Psoas muscle (tissue), 8 donors: ENCODE measurements around the gene GRM4. TPM values are rescaled to one million over a fixed set of nuclear protein-coding genes. Genes with fewer than 3 reads are reported as not detected.

Experiments used
- ATAC-seq, 4 donors: fragments of 200-7000 bp; cut with Tn5 transposase; one replicate each; pipeline ENCODE4 v1.9.1; 2020; ENCODE audit warnings: moderate library complexity in 3 of 4, mild to moderate bottlenecking in 2 of 4
- DNase-seq, 2 donors: peaks; one replicate each; pipeline ENCODE4 v3.0.0-alpha.2; 2020
- H3K27ac ChIP-seq: fragments of 200-600 bp; one replicate; pipeline ENCODE4 v1.8.0; 2022
- H3K27me3 ChIP-seq, 3 donors: fragments of 200-600 bp in 1 of 3; one replicate each; pipeline versions ENCODE4 v1.6.1 to v1.8.0; 2013 to 2022; ENCODE audit warnings: low read length in 2 of 3, mild to moderate bottlenecking in 2 of 3, moderate library complexity in 1 of 3; ENCODE audit not compliant: insufficient read depth in 3 of 3
- H3K36me3 ChIP-seq, 2 donors: fragments of 200-600 bp in 1 of 2; one replicate each; pipeline versions ENCODE4 v1.6.1 to v1.8.0; 2013 to 2022; ENCODE audit warnings: low read depth in 1 of 2, mild to moderate bottlenecking in 1 of 2, moderate library complexity in 1 of 2; ENCODE audit not compliant: insufficient read depth in 1 of 2
- H3K4me1 ChIP-seq: fragments of 200-600 bp; one replicate; pipeline ENCODE4 v1.8.0; 2022
- H3K4me3 ChIP-seq: fragments of 200-600 bp; one replicate; pipeline ENCODE4 v1.8.0; 2022; ENCODE audit warnings: mild to moderate bottlenecking
- H3K9me3 ChIP-seq: fragments of 200-600 bp; one replicate; pipeline ENCODE4 v1.8.0; 2022
- WGBS, 3 donors: extraction: QIAGEN DNeasy Blood & Tissue Kit; methylation state at CpG; one replicate each; pipeline versions ENCODE4 v1.1.6 to v1.1.7; 2013; 5-methylcytosine and 5-hydroxymethylcytosine counted together
- intact Hi-C, 2 donors: fragments of 100-400 bp; cut with DNase I; formaldehyde crosslinking; loops; one replicate each; pipeline versions ENCODE4 v1.11.0 to v1.14.2; 2022
- polyA plus RNA-seq, 3 donors: library from polyadenylated mRNA; stranded (reverse); fragments of 200-250 nt; gene quantifications; one replicate each; pipeline ENCODE4 v1.2.3, GENCODE V29; 2013
- total RNA-seq, 4 donors: library from RNA; stranded (reverse); fragmentation: NEBNext Ultra II Directional in 2 of 4; extraction: Animal tissue kit (Norgen Biotek cat#: 25700) in 2 of 4; gene quantifications; one replicate each; pipeline versions ENCODE4 v1.2.1 to v1.2.4, GENCODE V29; 2021 to 2023
- TF ChIP-seq, protein P1 (sequence below): fragments of 200-600 bp; IDR thresholded peaks from one replicate; pipeline ENCODE4 v1.8.0; 2022; ENCODE audit warnings: antibody characterized with exemption
- donor health status: healthy with polysubstance abuse.
- donor health status: DM: no; HTN: no; CAD: no; lungs with moderate emphysema.
- donor health status: Bipolar disorder and iron deficiency.
- donor health status: healthy.
- donor health status: DM: yes; HTN: yes; CAD: no.
- donor health status: DM: no; HTN: no; CAD: no.
- donor health status: DM: no; HTN: no; CAD: no.
- donor health status: DM: yes; HTN: yes; CAD: no.

Gene GRM4
- total and polyA plus RNA-seq, 7 donors, result 0.07 to 0.39 (median 0.14) TPM; not detected in 4

DNA sequence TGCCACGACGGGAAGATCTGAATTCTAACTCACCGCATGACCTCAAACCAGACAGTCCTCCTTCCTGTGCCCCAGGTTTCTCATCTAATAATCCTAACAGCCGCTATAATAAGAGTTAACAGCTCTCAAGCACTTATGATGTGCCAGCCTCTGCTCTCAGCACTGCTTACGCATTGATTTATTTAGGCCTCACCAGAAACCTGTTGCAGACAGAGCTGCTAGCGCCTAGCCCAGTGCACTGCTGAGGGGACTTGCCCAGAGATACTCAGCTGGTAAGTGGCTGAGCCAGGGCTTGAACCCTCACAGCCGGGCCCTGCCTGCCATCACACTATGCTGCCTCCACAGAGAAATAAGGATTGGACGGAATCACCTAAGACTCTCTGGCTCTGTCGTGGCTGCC, 37.7 kb downstream of the GRM4 start:
- TF ChIP-seq, protein P1, sequence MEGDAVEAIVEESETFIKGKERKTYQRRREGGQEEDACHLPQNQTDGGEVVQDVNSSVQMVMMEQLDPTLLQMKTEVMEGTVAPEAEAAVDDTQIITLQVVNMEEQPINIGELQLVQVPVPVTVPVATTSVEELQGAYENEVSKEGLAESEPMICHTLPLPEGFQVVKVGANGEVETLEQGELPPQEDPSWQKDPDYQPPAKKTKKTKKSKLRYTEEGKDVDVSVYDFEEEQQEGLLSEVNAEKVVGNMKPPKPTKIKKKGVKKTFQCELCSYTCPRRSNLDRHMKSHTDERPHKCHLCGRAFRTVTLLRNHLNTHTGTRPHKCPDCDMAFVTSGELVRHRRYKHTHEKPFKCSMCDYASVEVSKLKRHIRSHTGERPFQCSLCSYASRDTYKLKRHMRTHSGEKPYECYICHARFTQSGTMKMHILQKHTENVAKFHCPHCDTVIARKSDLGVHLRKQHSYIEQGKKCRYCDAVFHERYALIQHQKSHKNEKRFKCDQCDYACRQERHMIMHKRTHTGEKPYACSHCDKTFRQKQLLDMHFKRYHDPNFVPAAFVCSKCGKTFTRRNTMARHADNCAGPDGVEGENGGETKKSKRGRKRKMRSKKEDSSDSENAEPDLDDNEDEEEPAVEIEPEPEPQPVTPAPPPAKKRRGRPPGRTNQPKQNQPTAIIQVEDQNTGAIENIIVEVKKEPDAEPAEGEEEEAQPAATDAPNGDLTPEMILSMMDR, result no peak
- Histone ChIP-seq H3K36me3 (no peaks in the 10 kb centered on the region), H3K9me3 (no peaks in the 10 kb centered on the region), H3K4me1 (no peaks in the 10 kb centered on the region), H3K27ac (no peak overlapping the region), H3K27me3 (peaks cover 0 to 36% (median 2%) of the 10 kb centered on the region in 3 donors), H3K4me3 (no peak overlapping the region)
- DNase-seq (no peak), ATAC-seq (no peak)
- WGBS, 3 donors, result 70 to 79% (median 76%) methylated on average over 9 of the region's 9 CpGs
- intact Hi-C loops, result no loop called here

DNA sequence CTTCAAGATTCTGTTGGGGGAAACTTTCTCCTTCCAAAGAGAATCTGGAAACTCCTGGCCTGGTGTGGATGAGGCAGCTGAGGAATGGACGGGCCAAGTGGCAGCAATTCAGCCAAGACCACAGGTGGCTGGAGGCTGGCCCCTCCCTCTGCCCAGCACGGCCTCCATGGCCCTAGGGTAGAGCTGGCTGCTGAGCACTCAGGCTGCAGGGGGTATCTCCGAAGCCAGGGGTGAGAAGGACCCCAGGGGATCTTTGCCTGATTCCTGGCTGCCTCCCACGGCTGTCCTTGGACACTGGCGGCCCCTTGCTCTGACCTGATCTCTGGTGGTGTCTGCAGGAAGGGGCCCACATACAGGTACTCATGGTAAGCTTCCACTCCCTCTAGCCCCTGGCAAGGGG, 39.0 kb downstream of the GRM4 start:
- ATAC-seq (no peak), DNase-seq (no peak)
- WGBS, 3 donors, result 19 to 39% (median 31%) methylated on average over 5 of the region's 5 CpGs
- Histone ChIP-seq H3K4me1 (no peaks in the 10 kb centered on the region), H3K36me3 (no peaks in the 10 kb centered on the region), H3K9me3 (no peaks in the 10 kb centered on the region), H3K27ac (no peak overlapping the region), H3K4me3 (no peak overlapping the region), H3K27me3 (peaks cover 0 to 24% (median 0%) of the 10 kb centered on the region in 3 donors)
- TF ChIP-seq, protein P1, result no peak
- intact Hi-C loops, result no loop called here

DNA sequence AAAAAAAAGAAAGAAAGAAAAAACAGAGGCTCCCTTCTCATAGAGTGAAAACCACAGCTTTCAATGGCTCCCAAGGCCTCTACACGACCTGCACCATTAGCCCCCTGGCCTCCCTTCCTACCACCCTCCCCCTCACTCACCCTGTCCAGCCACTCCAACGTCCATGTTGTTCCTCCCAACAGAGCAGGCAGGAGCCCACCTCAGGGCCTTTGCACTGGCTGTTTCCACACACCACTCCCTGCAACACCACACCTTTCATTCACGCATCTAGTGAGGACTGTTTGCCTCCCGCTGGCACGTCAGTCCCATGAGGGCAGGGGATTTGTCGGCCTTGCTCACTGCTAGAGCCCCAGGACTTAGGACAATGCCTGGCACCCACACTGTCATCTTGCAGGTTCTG, 39.5 kb downstream of the GRM4 start:
- Histone ChIP-seq H3K36me3 (no peaks in the 10 kb centered on the region), H3K9me3 (no peaks in the 10 kb centered on the region), H3K4me1 (no peaks in the 10 kb centered on the region), H3K4me3 (no peak overlapping the region), H3K27ac (no peak overlapping the region), H3K27me3 (peaks cover 0 to 20% (median 0%) of the 10 kb centered on the region in 3 donors)
- DNase-seq (no peak), ATAC-seq (no peak)
- TF ChIP-seq, protein P1, result no peak
- 47 to 61% (median 48%) methylated on average over 6 of the region's 6 CpGs for WGBS, 3 donors
- intact Hi-C loops, result no loop called here

DNA sequence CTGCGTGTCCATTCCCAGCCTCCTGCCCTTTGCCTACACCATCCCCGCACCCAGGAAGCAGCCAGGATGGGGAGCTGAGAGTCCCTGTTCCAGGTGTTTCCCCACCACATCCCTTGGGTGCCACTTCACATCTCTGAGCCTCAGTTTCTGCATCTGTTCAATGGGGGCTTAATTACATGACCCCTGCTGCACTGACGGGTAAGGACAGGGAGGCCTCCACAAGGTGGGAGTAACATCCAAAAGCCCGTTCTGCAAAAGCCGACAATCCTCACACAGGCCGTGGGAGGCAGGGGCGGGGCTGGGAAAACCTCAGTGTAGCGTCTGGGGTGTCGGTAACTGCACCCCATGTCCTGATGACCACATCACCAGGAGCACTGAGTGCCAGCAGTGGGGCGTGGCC, 41.3 kb downstream of the GRM4 start:
- no peak for DNase-seq
- ATAC-seq, result no peak
- H3K4me3 ChIP-seq, result no peak overlapping the region
- peaks cover 0 to 16% (median 0%) of the 10 kb centered on the region in 3 donors for H3K27me3 ChIP-seq
- whole genome bisulfite sequencing, 3 donors, result 66 to 73% (median 72%) methylated on average over 10 of the region's 10 CpGs
- TF ChIP-seq, protein P1, result no peak
- no peak overlapping the region for H3K27ac ChIP-seq
- no peaks in the 10 kb centered on the region for H3K9me3 ChIP-seq
- H3K36me3 ChIP-seq, result no peaks in the 10 kb centered on the region
- intact Hi-C loops, result no loop called here
- no peaks in the 10 kb centered on the region for H3K4me1 ChIP-seq

DNA sequence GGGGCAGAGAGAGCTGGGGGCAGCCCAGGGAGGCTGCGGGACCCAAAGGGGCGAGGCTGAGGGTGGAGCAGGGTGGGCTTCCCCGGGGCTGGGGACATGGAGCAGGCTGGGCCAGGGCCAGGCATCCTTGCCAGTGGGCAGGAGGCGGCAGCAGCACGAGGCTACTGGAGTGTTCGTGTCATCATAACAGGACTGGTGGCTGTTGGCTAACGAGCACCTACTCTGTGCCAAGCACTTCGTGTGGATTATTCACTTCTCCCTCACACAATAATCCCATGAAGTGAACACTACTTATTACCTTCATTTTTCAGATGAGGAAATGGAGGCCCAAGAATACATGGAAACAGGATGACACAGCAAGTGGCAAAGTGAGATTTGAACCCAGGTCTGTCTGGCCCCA, 41.7 kb downstream of the GRM4 start:
- 46 to 60% (median 49%) methylated on average over 7 to 8 of the region's 8 CpGs for WGBS, 3 donors
- TF ChIP-seq, protein P1, result no peak
- no peaks in the 10 kb centered on the region for H3K36me3 ChIP-seq
- intact Hi-C loops, result no loop called here
- peaks cover 0 to 12% (median 0%) of the 10 kb centered on the region in 3 donors for H3K27me3 ChIP-seq
- no peak for ATAC-seq
- DNase-seq, result no peak
- H3K9me3 ChIP-seq, result no peaks in the 10 kb centered on the region
- H3K4me1 ChIP-seq, result no peaks in the 10 kb centered on the region
- no peak overlapping the region for H3K4me3 ChIP-seq
- H3K27ac ChIP-seq, result no peak overlapping the region
